ENCODE data around the gene GIMAP8. TPM values are rescaled to one million over a fixed set of nuclear protein-coding genes. Genes with fewer than 3 reads are reported as not detected.

Gene GIMAP8
- total RNA-seq, 1 experiment from 2014 or later = 0.07 TPM

DNA sequence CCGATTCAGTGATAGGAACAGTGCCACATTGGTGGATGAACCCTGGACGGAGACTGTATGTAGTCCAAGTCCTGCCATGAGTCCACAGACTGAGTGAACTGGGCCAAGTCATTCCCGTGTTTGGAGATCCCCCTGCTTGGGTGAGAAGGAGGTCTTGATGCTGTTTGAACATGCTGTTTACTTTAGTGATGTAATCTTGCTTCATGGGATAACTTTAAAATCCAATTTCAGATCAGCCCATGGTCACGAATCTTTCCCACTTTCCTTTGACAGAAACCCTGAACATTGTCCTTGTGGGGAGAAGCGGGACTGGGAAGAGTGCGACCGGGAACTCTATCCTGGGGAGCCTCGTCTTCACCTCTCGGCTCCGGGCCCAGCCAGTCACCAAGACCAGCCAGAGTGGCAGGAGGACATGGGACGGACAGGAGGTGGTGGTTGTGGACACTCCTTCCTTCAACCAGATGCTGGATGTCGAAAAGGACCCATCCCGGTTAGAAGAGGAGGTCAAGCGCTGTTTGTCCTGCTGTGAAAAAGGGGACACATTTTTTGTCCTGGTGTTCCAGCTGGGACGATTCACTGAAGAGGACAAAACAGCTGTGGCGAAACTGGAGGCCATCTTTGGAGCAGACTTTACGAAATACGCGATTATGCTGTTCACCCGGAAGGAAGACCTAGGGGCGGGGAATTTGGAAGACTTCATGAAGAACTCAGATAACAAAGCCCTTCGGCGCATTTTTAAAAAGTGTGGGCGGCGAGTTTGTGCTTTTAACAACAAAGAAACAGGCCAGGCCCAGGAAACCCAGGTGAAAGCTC is 26.6 kb downstream of the GIMAP8 start:
- DNase-seq = no peak
- Mint-ChIP-seq H3K27ac (ENCODE audit: unreplicated experiment) (no peak overlapping the region), H3K27me3 (ENCODE audit: insufficient read depth, unreplicated experiment) (peaks cover 28% of the 10 kb centered on the region), H3K4me3 (ENCODE audit: unreplicated experiment) (no peak overlapping the region), H3K36me3 (ENCODE audit: insufficient read depth, unreplicated experiment) (no peaks in the 10 kb centered on the region), H3K9me3 (ENCODE audit: unreplicated experiment) (peaks cover 13% of the 10 kb centered on the region), H3K4me1 (ENCODE audit: low read depth, unreplicated experiment) (no peaks in the 10 kb centered on the region)
- H3K4me3 ChIP-seq (ENCODE audit: low read depth, low read length) = no peak overlapping the region
- no peaks in the 10 kb centered on the region for H3K4me1 ChIP-seq
- POLR2A ChIA-PET = no interaction called here
- TF ChIP-seq, protein P1, sequence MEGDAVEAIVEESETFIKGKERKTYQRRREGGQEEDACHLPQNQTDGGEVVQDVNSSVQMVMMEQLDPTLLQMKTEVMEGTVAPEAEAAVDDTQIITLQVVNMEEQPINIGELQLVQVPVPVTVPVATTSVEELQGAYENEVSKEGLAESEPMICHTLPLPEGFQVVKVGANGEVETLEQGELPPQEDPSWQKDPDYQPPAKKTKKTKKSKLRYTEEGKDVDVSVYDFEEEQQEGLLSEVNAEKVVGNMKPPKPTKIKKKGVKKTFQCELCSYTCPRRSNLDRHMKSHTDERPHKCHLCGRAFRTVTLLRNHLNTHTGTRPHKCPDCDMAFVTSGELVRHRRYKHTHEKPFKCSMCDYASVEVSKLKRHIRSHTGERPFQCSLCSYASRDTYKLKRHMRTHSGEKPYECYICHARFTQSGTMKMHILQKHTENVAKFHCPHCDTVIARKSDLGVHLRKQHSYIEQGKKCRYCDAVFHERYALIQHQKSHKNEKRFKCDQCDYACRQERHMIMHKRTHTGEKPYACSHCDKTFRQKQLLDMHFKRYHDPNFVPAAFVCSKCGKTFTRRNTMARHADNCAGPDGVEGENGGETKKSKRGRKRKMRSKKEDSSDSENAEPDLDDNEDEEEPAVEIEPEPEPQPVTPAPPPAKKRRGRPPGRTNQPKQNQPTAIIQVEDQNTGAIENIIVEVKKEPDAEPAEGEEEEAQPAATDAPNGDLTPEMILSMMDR (IDR thresholded peaks at IDR 0.05; ENCODE audit: insufficient read depth in 1 of 2, low read depth in 1 of 2, low read length in 1 of 2, severe bottlenecking in 1 of 2, unreplicated experiment in 1 of 2) = no peak
- CTCF ChIA-PET = no interaction called here
- H3K9me3 ChIP-seq = no peaks in the 10 kb centered on the region; the same call in 1 of the 2 replicates
- peaks cover 2% of the 10 kb centered on the region for H3K27me3 ChIP-seq (replicated peaks; ENCODE audit: control insufficient read depth, insufficient read depth, low read length)
- no peaks in the 10 kb centered on the region for H3K36me3 ChIP-seq (ENCODE audit: control insufficient read depth, insufficient read depth, low read length)
- intact Hi-C loops (cut with micrococcal nuclease; ENCODE audit: unreplicated experiment) = no loop called here
- no TSS peak for BruUV-seq (replicated peaks)

DNA sequence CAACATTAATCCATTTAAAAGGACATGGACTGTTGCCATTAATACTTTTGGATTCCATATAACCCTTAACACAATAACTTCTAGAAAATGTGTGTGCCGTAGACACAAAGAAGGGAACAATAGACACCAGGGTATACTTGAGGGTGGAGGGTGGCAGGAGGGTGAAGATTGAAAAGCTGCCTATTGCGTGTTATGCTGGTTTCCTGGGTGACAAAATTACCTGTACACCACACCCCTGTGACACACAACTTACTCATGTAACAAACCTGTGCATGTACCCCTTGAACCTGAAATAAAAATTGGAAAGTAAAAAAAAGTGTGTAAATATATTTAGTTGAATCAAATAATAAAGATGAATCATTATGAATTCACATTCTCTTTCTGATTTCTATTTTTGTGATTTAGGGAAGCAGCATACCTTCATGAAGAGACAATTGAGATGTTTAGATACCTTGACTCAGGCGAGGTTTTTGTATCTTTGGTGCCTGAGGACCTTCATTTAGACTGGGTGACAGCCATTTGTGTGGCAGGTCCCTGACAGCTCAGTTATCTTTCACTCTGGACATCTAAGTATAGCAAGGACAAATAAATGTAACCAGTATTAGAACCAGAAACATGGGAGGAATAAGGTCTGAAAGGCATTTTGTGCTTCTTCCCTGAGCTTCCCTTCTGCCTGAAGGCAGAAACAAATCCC is 28.7 kb downstream of the GIMAP8 start:
- TF ChIP-seq, protein P1 (IDR thresholded peaks at IDR 0.05; ENCODE audit: insufficient read depth in 1 of 2, low read depth in 1 of 2, low read length in 1 of 2, severe bottlenecking in 1 of 2, unreplicated experiment in 1 of 2) = no peak
- ChIA-PET CTCF (no interaction called here), POLR2A (no interaction called here)
- H3K9me3 Mint-ChIP-seq (ENCODE audit: unreplicated experiment) = peaks cover 13% of the 10 kb centered on the region
- no TSS peak for BruUV-seq (replicated peaks)
- H3K36me3 Mint-ChIP-seq (ENCODE audit: insufficient read depth, unreplicated experiment) = no peaks in the 10 kb centered on the region
- Histone ChIP-seq H3K27me3 (replicated peaks; ENCODE audit: control insufficient read depth, insufficient read depth, low read length) (peaks cover 2% of the 10 kb centered on the region), H3K9me3 (no peaks in the 10 kb centered on the region; the same call in 1 of the 2 replicates), H3K36me3 (ENCODE audit: control insufficient read depth, insufficient read depth, low read length) (no peaks in the 10 kb centered on the region), H3K4me1 (no peaks in the 10 kb centered on the region), H3K4me3 (ENCODE audit: low read depth, low read length) (no peak overlapping the region)
- no peak overlapping the region for H3K27ac Mint-ChIP-seq (ENCODE audit: unreplicated experiment)
- no peaks in the 10 kb centered on the region for H3K4me1 Mint-ChIP-seq (ENCODE audit: low read depth, unreplicated experiment)
- intact Hi-C loops (cut with micrococcal nuclease; ENCODE audit: unreplicated experiment) = no loop called here
- H3K27me3 Mint-ChIP-seq (ENCODE audit: insufficient read depth, unreplicated experiment) = peaks cover 31% of the 10 kb centered on the region
- no peak overlapping the region for H3K4me3 Mint-ChIP-seq (ENCODE audit: unreplicated experiment)
- DNase-seq = no peak

DNA sequence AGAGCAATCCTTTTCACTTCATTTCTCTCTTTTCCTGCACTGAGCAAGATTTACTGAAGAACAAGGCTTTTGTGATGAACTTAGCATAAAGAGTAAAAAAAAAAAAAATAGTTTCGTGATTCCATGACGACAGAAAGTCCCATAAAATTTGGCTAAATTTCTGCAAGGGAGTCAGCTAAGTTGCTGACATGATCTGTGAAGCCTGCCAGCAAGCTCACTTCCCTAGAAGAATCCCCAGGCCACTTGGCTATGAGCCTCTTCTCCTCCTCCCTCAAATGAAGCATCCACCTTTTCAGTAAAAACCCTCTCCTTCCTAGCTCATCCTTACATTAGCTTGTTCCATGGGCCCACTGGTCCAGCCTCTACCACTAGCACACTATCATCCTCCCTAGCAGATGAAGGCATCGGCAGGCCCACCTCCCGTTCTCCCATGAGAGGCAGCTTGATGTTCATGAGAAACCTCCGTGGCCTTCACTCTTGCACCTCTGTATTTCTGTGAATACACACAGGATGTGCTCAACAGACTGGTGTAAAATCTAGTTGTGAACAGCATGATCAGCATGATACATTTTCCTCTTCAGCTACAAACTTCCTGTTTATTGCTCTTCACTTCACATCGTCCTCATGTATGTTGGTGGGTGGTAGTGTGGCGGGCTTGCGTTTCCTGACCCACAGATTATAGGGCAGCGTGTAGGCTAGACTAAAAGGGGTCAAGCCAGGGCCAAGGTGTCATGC is 30.9 kb downstream of the GIMAP8 start:
- intact Hi-C loops (cut with micrococcal nuclease; ENCODE audit: unreplicated experiment) = no loop called here
- Mint-ChIP-seq H3K9me3 (ENCODE audit: unreplicated experiment) (peaks cover 2% of the 10 kb centered on the region), H3K4me3 (ENCODE audit: unreplicated experiment) (no peak overlapping the region), H3K27me3 (ENCODE audit: insufficient read depth, unreplicated experiment) (peaks cover 26% of the 10 kb centered on the region), H3K36me3 (ENCODE audit: insufficient read depth, unreplicated experiment) (no peaks in the 10 kb centered on the region), H3K4me1 (ENCODE audit: low read depth, unreplicated experiment) (no peaks in the 10 kb centered on the region), H3K27ac (ENCODE audit: unreplicated experiment) (no peak overlapping the region)
- ChIA-PET CTCF (no interaction called here), POLR2A (no interaction called here)
- Histone ChIP-seq H3K27me3 (replicated peaks; ENCODE audit: control insufficient read depth, insufficient read depth, low read length) (peaks cover 2% of the 10 kb centered on the region; the same call in 1 of the 2 replicates), H3K4me3 (ENCODE audit: low read depth, low read length) (no peak overlapping the region), H3K9me3 (no peaks in the 10 kb centered on the region; the same call in 1 of the 2 replicates), H3K36me3 (ENCODE audit: control insufficient read depth, insufficient read depth, low read length) (no peaks in the 10 kb centered on the region), H3K4me1 (no peaks in the 10 kb centered on the region)
- BruUV-seq (replicated peaks) = no TSS peak
- TF ChIP-seq, protein P1 (IDR thresholded peaks at IDR 0.05; ENCODE audit: insufficient read depth in 1 of 2, low read depth in 1 of 2, low read length in 1 of 2, severe bottlenecking in 1 of 2, unreplicated experiment in 1 of 2) = no peak
- DNase-seq = no peak

All from Caco-2 (cell line).